GM12878 (cell line): ENCODE results near the gene FAF1. TPM values are rescaled to one million over a fixed set of nuclear protein-coding genes. Genes with fewer than 3 reads are reported as not detected.
A peak's percentile ranks its signal among the peaks of the same experiment; 100 is the strongest.

Source experiments
- ATAC-seq: fragments of 200-7000 bp; cut with Tn5 transposase; 3 replicates; pipeline ENCODE4 v1.9.1; 2020; ENCODE audit warnings: mild to moderate bottlenecking, moderate library complexity
- BruUV-seq: library from RNA; stranded (reverse); fragments of 400-500 nt; replicated peaks from 2 replicates; lab custom pipeline; 2021; lab: Mats Ljungman, UMichigan
- CTCF ChIA-PET: fragments of 300-600 bp; sonication (Branson Sonifier 250); formaldehyde crosslinking; extraction: SDS; loops from one replicate; lab custom pipeline; 2021; ENCODE audit warnings: inconsistent platforms; lab: Yijun Ruan, JAX
- POLR2A ChIA-PET: fragments of 350-600 bp; formaldehyde crosslinking; extraction: SDS; loops from one replicate; lab custom pipeline; 2021; ENCODE audit warnings: inconsistent platforms; lab: Charles Lee
- RAD21 ChIA-PET: fragments of 300-600 bp; sonication (Branson Sonifier 250); formaldehyde crosslinking; loops from one replicate; lab custom pipeline; 2023; ENCODE audit warnings: antibody characterized with exemption; ENCODE audit not compliant: unreplicated experiment; lab: Charles Lee
- SMC1A ChIA-PET: fragments of 300-600 bp; sonication (Branson Sonifier 250); formaldehyde crosslinking; loops from one replicate; lab custom pipeline; 2023; ENCODE audit not compliant: unreplicated experiment, uncharacterized antibody; lab: Charles Lee
- DNase-seq: peaks from one replicate; pipeline ENCODE4 v3.0.0-alpha.2; 2011; ENCODE audit warnings: low read depth, low spot score
- FAIRE-seq: peaks from 3 replicates; lab custom pipeline; 2011; peaks lifted over from hg19 to GRCh38; lab: Jason Lieb, UNC
- H2AFZ ChIP-seq: 2 replicates; pipeline ENCODE4 v1.6.0; 2011; ENCODE audit warnings: low read depth, low read length, control low read depth; ENCODE audit not compliant: control insufficient read depth
- H3K27ac ChIP-seq: 2 replicates; pipeline ENCODE4 v1.5.1; 2011; ENCODE audit warnings: control low read depth; ENCODE audit not compliant: control insufficient read depth, insufficient read depth
- H3K27me3 ChIP-seq, 2 experiments: replicated peaks in 1 of 2; 2 replicates each; pipeline versions ENCODE4 v1.6.0 to v1.6.1; 2011; ENCODE audit warnings: low read length in 1 of 2; ENCODE audit not compliant: control insufficient read depth in 2 of 2, insufficient read depth in 2 of 2
- H3K36me3 ChIP-seq, 2 experiments: 2 replicates each; pipeline ENCODE4 v1.5.1; 2011; ENCODE audit warnings: low read length in 1 of 2; ENCODE audit not compliant: control insufficient read depth in 2 of 2, insufficient read depth in 2 of 2
- H3K4me1 ChIP-seq: 2 replicates; pipeline ENCODE4 v1.6.1; 2011; ENCODE audit warnings: mild to moderate bottlenecking, low read length, moderate library complexity, mixed read lengths; ENCODE audit not compliant: control insufficient read depth, insufficient read depth
- H3K4me2 ChIP-seq: 2 replicates; pipeline ENCODE4 v1.6.0; 2011; ENCODE audit warnings: control low read depth; ENCODE audit not compliant: control insufficient read depth, insufficient read depth
- H3K4me3 ChIP-seq: fragments of 200-600 bp; sonication (generic); 2 replicates; pipeline ENCODE4 v1.5.1; 2016
- H3K79me2 ChIP-seq: 2 replicates; pipeline ENCODE4 v1.6.0; 2011; ENCODE audit warnings: low read length; ENCODE audit not compliant: control insufficient read depth, insufficient read depth
- H3K9ac ChIP-seq: 2 replicates; pipeline ENCODE4 v1.8.0; 2011; ENCODE audit warnings: low read length, control low read depth, mixed read lengths; ENCODE audit not compliant: control insufficient read depth, insufficient read depth
- H3K9me3 ChIP-seq: replicated peaks from 3 replicates; pipeline ENCODE4 v1.5.1; 2011; ENCODE audit warnings: mild to moderate bottlenecking, low read length; ENCODE audit not compliant: control insufficient read depth, insufficient read depth
- H4K20me1 ChIP-seq: 2 replicates; pipeline ENCODE4 v1.6.0; 2011; ENCODE audit not compliant: control insufficient read depth, insufficient read depth
- BACH1 ChIP-seq: fragments of 450-650 bp; IDR thresholded peaks from 2 replicates; pipeline ENCODE4 v1.6.1; 2017; ENCODE audit warnings: mild to moderate bottlenecking, borderline replicate concordance
- DPF2 ChIP-seq: fragments of 450-650 bp; IDR thresholded peaks from 2 replicates; pipeline ENCODE4 v1.6.1; 2017; ENCODE audit warnings: mild to moderate bottlenecking
- RUNX3 ChIP-seq: IDR thresholded peaks from 2 replicates; pipeline ENCODE4 v1.6.1; 2012; ENCODE audit warnings: low read length, inconsistent platforms
- SMAD1 ChIP-seq: fragments of 450-650 bp; IDR thresholded peaks from 2 replicates; pipeline ENCODE4 v1.6.1; 2018; ENCODE audit warnings: mild to moderate bottlenecking, low read depth; ENCODE audit not compliant: partially characterized antibody
- SP1 ChIP-seq: IDR thresholded peaks from one replicate; pipeline ENCODE4 v1.6.1; 2011; ENCODE audit warnings: low read depth, low read length
- TBL1XR1 ChIP-seq: IDR thresholded peaks from 2 replicates; pipeline ENCODE4 v1.6.1; 2012; ENCODE audit warnings: low read depth, low read length, improper control_type of control experiment
- ZSCAN29 ChIP-seq: fragments of 450-650 bp; IDR thresholded peaks from 2 replicates; pipeline ENCODE4 v1.6.1; 2017; ENCODE audit warnings: mild to moderate bottlenecking, moderate library complexity
- WGBS: methylation state at CpG from one replicate; pipeline ENCODE4 v1.1.6; 2016; ENCODE audit warnings: low lambda C conversion rate; ENCODE audit not compliant: insufficient replicate concordance, insufficient coverage; ENCODE audit errors: missing lambda C conversion rate; 5-methylcytosine and 5-hydroxymethylcytosine counted together
- in situ Hi-C: fragments of 300-500 bp; cut with MboI; formaldehyde crosslinking; loops from 9 replicates; pipeline ENCODE4 v1.14.3; 2018; ENCODE audit warnings: mixed read lengths
- intact Hi-C: fragments of 100-400 bp; cut with micrococcal nuclease; formaldehyde crosslinking; loops from one replicate; pipeline ENCODE4 v1.14.2; 2022; ENCODE audit not compliant: unreplicated experiment
- polyA plus RNA-seq, 11 experiments: library from polyadenylated mRNA; depleted of rRNA in 4 of 11; unstranded in 6 of 11; stranded (reverse) in 5 of 11; fragments of >200 nt; fragmentation: Nextera tagmentation in 4 of 11; fragmentation: Illumina TruSeq in 1 of 11; extraction: Ambion mirVana in 4 of 11; extraction: Trizol in 1 of 11; gene quantifications; 1 replicate in 1 of 11; 2 replicates in 10 of 11; pipeline versions ENCODE4 v1.2.1 to v1.2.3, GENCODE V29; 2011 to 2016; ENCODE audit warnings: inconsistent platforms in 2 of 11, missing spikeins in 2 of 11, low read depth in 1 of 11
- total RNA-seq, 4 experiments: library from RNA; depleted of rRNA in 3 of 4; stranded (reverse); fragments of >200 nt in 3 of 4; fragmentation: Illumina TruSeq in 1 of 4; extraction: Trizol in 1 of 4; gene quantifications; 2 replicates each; pipeline versions ENCODE4 v1.2.1 to v1.2.3, GENCODE V29; 2013 to 2021
- TF ChIP-seq, protein P1 (sequence below): IDR thresholded peaks from 2 replicates; pipeline ENCODE4 v1.6.1; 2012; ENCODE audit warnings: low read depth, low read length, improper control_type of control experiment
- TF ChIP-seq, protein P2 (sequence below): fragments of 150-350 bp; IDR thresholded peaks from 2 replicates; pipeline ENCODE4 v1.6.1; 2014; ENCODE audit warnings: mild to moderate bottlenecking, low read depth, low read length
- TF ChIP-seq, protein P3 (sequence below): fragments of 450-650 bp; conservative IDR thresholded peaks from 2 replicates; pipeline ENCODE4 v1.6.1; 2017; ENCODE audit warnings: mild to moderate bottlenecking, moderate library complexity

Gene FAF1
- total and polyA plus RNA-seq, 10 of the 15 experiments (the other 5 are each of a cell fraction or from before 2014, with no cell fraction given), result 8.6 to 54.5 (median 23.7) TPM

DNA sequence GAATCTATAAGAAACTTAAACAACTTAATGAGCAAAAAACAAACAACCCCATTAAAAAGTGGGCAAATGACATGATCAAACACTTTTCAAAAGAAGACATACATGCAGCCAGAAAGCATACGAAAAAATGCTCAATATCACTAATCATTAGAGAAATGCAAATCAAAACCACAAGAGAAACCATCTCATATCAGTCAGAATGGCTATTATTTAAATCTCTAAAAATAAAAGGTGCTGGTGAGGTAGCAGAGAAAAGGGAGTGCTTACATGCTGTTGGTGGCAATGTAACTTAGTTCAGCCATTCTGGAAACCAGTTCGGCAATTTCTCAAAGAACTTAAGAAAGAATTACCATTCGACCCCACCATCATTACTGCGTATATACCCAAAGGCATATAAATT lies 147.7 kb downstream of the FAF1 start:
- H3K4me1 ChIP-seq, result no peaks in the 10 kb centered on the region
- TF ChIP-seq RUNX3 (peak; percentile 60; the same call in 1 of the 2 replicates), SP1 (no peak), SMAD1 (no peak)
- no peak for FAIRE-seq
- no peak overlapping the region for H2AFZ ChIP-seq
- H4K20me1 ChIP-seq, result no peaks in the 10 kb centered on the region
- WGBS, result 49% methylated on average over 4 of the region's 4 CpGs
- ChIA-PET CTCF (no interaction called here), SMC1A (no interaction called here), POLR2A (no interaction called here), RAD21 (no interaction called here)
- no peaks in the 10 kb centered on the region; a peak in 1 of 4 replicates for H3K36me3 ChIP-seq
- no peaks in the 10 kb centered on the region for H3K27me3 ChIP-seq
- intact Hi-C loops, result no loop called here
- H3K9me3 ChIP-seq, result peaks cover 13% of the 10 kb centered on the region
- H3K27ac ChIP-seq, result no peak overlapping the region
- H3K4me2 ChIP-seq, result no peak overlapping the region
- ATAC-seq, result peak; percentile 75
- no TSS peak for BruUV-seq
- H3K9ac ChIP-seq, result no peak overlapping the region
- H3K4me3 ChIP-seq, result no peak overlapping the region
- in situ Hi-C loops, result no loop called here
- DNase-seq, result no peak
- H3K79me2 ChIP-seq, result peaks cover 12% of the 10 kb centered on the region

DNA sequence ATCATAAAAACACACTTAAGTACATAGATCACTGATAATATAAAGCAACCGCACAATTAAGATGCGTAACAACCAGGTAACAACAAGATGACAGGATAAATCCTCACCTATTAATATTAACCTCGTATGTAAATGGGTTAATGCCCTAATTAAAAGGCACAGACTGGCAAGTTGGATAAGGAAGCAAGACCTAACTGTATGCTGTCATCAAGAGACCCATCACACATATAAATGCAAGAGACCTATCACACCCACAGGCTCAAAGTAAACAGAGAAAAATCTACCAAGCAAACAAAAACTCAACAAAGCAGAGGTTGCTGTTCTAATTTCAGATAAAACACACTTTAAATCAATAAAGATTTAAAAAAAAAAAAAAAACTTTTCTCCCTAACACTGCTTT lies 151.8 kb downstream of the FAF1 start:
- H3K9ac ChIP-seq, result no peak overlapping the region
- H3K27ac ChIP-seq, result no peak overlapping the region
- ATAC-seq, result no peak
- peaks cover 12% of the 10 kb centered on the region for H3K79me2 ChIP-seq
- FAIRE-seq, result no peak
- no peaks in the 10 kb centered on the region for H4K20me1 ChIP-seq
- intact Hi-C loops (no loop called here), in situ Hi-C loops (no loop called here)
- H3K4me3 ChIP-seq, result no peak overlapping the region
- no peak for DNase-seq
- ChIA-PET RAD21 (interaction anchor here (0.6 kb wide), 1 partner anchor 11 kb away, joined by 4 read pairs; no protein-coding TSS in a partner anchor), SMC1A (no interaction called here), CTCF (no interaction called here), POLR2A (no interaction called here)
- no peaks in the 10 kb centered on the region; a peak in 1 of 4 replicates for H3K36me3 ChIP-seq
- no peaks in the 10 kb centered on the region for H3K4me1 ChIP-seq
- H2AFZ ChIP-seq, result no peak overlapping the region
- BruUV-seq, result no TSS peak
- peaks cover 14% of the 10 kb centered on the region for H3K9me3 ChIP-seq
- H3K27me3 ChIP-seq, result no peaks in the 10 kb centered on the region
- 97% methylated on average over 3 of the region's 3 CpGs for WGBS
- no peak overlapping the region for H3K4me2 ChIP-seq
- TF ChIP-seq BACH1 (no peak), DPF2 (no peak), ZSCAN29 (no peak), TBL1XR1 (no peak)
- TF ChIP-seq, protein P1, sequence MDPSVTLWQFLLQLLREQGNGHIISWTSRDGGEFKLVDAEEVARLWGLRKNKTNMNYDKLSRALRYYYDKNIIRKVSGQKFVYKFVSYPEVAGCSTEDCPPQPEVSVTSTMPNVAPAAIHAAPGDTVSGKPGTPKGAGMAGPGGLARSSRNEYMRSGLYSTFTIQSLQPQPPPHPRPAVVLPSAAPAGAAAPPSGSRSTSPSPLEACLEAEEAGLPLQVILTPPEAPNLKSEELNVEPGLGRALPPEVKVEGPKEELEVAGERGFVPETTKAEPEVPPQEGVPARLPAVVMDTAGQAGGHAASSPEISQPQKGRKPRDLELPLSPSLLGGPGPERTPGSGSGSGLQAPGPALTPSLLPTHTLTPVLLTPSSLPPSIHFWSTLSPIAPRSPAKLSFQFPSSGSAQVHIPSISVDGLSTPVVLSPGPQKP, result no peak
- TF ChIP-seq, protein P2, sequence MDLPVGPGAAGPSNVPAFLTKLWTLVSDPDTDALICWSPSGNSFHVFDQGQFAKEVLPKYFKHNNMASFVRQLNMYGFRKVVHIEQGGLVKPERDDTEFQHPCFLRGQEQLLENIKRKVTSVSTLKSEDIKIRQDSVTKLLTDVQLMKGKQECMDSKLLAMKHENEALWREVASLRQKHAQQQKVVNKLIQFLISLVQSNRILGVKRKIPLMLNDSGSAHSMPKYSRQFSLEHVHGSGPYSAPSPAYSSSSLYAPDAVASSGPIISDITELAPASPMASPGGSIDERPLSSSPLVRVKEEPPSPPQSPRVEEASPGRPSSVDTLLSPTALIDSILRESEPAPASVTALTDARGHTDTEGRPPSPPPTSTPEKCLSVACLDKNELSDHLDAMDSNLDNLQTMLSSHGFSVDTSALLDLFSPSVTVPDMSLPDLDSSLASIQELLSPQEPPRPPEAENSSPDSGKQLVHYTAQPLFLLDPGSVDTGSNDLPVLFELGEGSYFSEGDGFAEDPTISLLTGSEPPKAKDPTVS, result no peak
- TF ChIP-seq, protein P3, sequence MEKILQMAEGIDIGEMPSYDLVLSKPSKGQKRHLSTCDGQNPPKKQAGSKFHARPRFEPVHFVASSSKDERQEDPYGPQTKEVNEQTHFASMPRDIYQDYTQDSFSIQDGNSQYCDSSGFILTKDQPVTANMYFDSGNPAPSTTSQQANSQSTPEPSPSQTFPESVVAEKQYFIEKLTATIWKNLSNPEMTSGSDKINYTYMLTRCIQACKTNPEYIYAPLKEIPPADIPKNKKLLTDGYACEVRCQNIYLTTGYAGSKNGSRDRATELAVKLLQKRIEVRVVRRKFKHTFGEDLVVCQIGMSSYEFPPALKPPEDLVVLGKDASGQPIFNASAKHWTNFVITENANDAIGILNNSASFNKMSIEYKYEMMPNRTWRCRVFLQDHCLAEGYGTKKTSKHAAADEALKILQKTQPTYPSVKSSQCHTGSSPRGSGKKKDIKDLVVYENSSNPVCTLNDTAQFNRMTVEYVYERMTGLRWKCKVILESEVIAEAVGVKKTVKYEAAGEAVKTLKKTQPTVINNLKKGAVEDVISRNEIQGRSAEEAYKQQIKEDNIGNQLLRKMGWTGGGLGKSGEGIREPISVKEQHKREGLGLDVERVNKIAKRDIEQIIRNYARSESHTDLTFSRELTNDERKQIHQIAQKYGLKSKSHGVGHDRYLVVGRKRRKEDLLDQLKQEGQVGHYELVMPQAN, result no peak
